EL (cell line): ENCODE results near the gene RNF212B.
"Not testable (repeated sequence)": the region's sequence is repeated elsewhere in the genome, so short reads cannot be mapped to it uniquely, and the experiment has no call there.

ENCODE experiments used
- DNase-seq: peaks from one replicate; pipeline ENCODE4 v3.0.0-alpha.2; 2016

Gene RNF212B

GRCh38 chr14:23245282-23245681 is 7.5 kb downstream of the RNF212B start:
- DNase-seq, result no peak

GRCh38 chr14:23248601-23249000 is 10.9 kb downstream of the RNF212B start:
- no peak for DNase-seq

- DNase-seq, result no peak
Observed at GRCh38 chr14:23249824-23250223, 12.1 kb downstream of the RNF212B start.

- no peak for DNase-seq
Observed at GRCh38 chr14:23252006-23252405, 14.3 kb downstream of the RNF212B start.

- no peak for DNase-seq
Observed at GRCh38 chr14:23252420-23253333, 14.9 kb downstream of the RNF212B start.

- no peak for DNase-seq
Observed at GRCh38 chr14:23258256-23258655, 20.5 kb downstream of the RNF212B start.

GRCh38 chr14:23259426-23259825 is 21.7 kb downstream of the RNF212B start:
- DNase-seq, result no peak

GRCh38 chr14:23260849-23261248 is 23.1 kb downstream of the RNF212B start:
- DNase-seq, result not testable (repeated sequence)

GRCh38 chr14:23269193-23269592 is 31.5 kb downstream of the RNF212B start:
- DNase-seq, result no peak

- DNase-seq, result no peak
Observed at GRCh38 chr14:23275412-23275811, 37.7 kb downstream of the RNF212B start.

GRCh38 chr14:23277189-23277588 is 39.5 kb downstream of the RNF212B start:
- no peak for DNase-seq

- DNase-seq, result not testable (repeated sequence)
Observed at GRCh38 chr14:23277928-23278327, 40.2 kb downstream of the RNF212B start.

- no peak for DNase-seq
Observed at GRCh38 chr14:23281247-23281646, 43.5 kb downstream of the RNF212B start.

GRCh38 chr14:23284654-23285529 is 47.2 kb downstream of the RNF212B start:
- peak; percentile 27 for DNase-seq

- no peak for DNase-seq
Observed at GRCh38 chr14:23285530-23286019, 47.8 kb downstream of the RNF212B start.

- peak; percentile 99 for DNase-seq
Observed at GRCh38 chr14:23286020-23286901, 48.5 kb downstream of the RNF212B start, which contains the start of gene HOMEZ. TSS of gene HOMEZ (minus strand) at chr14:23286132. CDS start at chr14:23285952, 180 bp downstream.

- DNase-seq, result no peak
Observed at GRCh38 chr14:23286902-23287479, 49.3 kb downstream of the RNF212B start.

- peak; percentile 62 for DNase-seq
Observed at GRCh38 chr14:23294734-23295561, 57.2 kb downstream of the RNF212B start.

- no peak for DNase-seq
Observed at GRCh38 chr14:23296012-23296777, 58.5 kb downstream of the RNF212B start.

GRCh38 chr14:23297096-23297495 is 59.4 kb downstream of the RNF212B start:
- no peak for DNase-seq
